HG02759 (cell line): Measurements from ENCODE around the gene NLRX1.
"Not testable (repeated sequence)": the region's sequence is repeated elsewhere in the genome, so short reads cannot be mapped to it uniquely, and the experiment has no call there.

ENCODE experiments used
- ATAC-seq: cut with Tn5 transposase; IDR thresholded peaks from one replicate; pipeline ENCODE4 v1.9.1; 2021; ENCODE audit warnings: mild to moderate bottlenecking, moderate library complexity; ENCODE audit not compliant: unreplicated experiment

Gene NLRX1

GRCh38 chr11:119152604-119153003 lies 15.9 kb upstream of the NLRX1 start:
- no peak for ATAC-seq

GRCh38 chr11:119153049-119153818 lies 15.3 kb upstream of the NLRX1 start:
- ATAC-seq, result no peak

- no peak for ATAC-seq
Observed at GRCh38 chr11:119154178-119154577, 14.3 kb upstream of the NLRX1 start.

GRCh38 chr11:119155733-119156492 lies 12.6 kb upstream of the NLRX1 start:
- no peak for ATAC-seq

GRCh38 chr11:119156496-119156895 lies 12.0 kb upstream of the NLRX1 start:
- no peak for ATAC-seq

- no peak for ATAC-seq
Observed at GRCh38 chr11:119157063-119157462, 11.5 kb upstream of the NLRX1 start.

GRCh38 chr11:119158467-119158866 lies 10.1 kb upstream of the NLRX1 start:
- no peak for ATAC-seq

GRCh38 chr11:119160151-119160550 lies 8.4 kb upstream of the NLRX1 start:
- no peak for ATAC-seq

- ATAC-seq, result no peak
Observed at GRCh38 chr11:119161871-119162270, 6.7 kb upstream of the NLRX1 start.

GRCh38 chr11:119166368-119167076 lies 2.0 kb upstream of the NLRX1 start:
- ATAC-seq, result no peak

- not testable (repeated sequence) for ATAC-seq
Observed at GRCh38 chr11:119167077-119167458, 1.5 kb upstream of the NLRX1 start.

- ATAC-seq, result no peak
Observed at GRCh38 chr11:119167933-119168332, 592 bp upstream of the NLRX1 start.

GRCh38 chr11:119169282-119169719 lies 776 bp downstream of the NLRX1 start:
- peak; percentile 22 for ATAC-seq

- ATAC-seq, result no peak
Observed at GRCh38 chr11:119172513-119172912, 4.0 kb downstream of the NLRX1 start.

- ATAC-seq, result no peak
Observed at GRCh38 chr11:119173453-119173852, 4.9 kb downstream of the NLRX1 start.

GRCh38 chr11:119175493-119176077 lies 7.1 kb downstream of the NLRX1 start:
- no peak for ATAC-seq

GRCh38 chr11:119178166-119178680 lies 9.7 kb downstream of the NLRX1 start:
- no peak for ATAC-seq

GRCh38 chr11:119179342-119179741 lies 10.8 kb downstream of the NLRX1 start:
- no peak for ATAC-seq

- no peak for ATAC-seq
Observed at GRCh38 chr11:119179983-119180382, 11.5 kb downstream of the NLRX1 start.

- no peak for ATAC-seq
Observed at GRCh38 chr11:119180729-119181676, 12.5 kb downstream of the NLRX1 start.
